ENCODE results near the gene MRPL37.

DNA sequence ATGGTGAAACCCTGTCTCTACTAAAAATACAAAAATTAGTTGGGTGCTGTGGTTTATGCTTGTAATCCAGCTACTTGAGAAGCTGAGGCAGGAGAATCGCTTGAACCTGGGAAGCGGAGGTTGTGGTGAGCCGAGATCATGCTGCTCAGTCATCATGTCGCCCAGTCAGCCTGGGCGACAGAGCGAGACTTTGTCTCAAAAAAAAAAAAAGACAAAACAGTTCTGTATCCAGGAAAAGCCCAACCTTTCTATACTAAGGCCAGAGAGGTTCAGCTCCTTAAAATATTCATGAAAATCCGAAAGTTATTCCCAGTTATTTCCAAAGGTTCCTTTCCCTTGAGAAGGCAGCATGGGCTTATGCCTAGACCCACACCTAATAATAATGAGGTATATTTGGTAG lies 4.2 kb downstream of the MRPL37 start:
- TF ChIP-seq TAF1 (IDR thresholded peaks at IDR 0.05; ENCODE audit: borderline replicate concordance, low read depth, low read length) (no peak), POLR2AphosphoS5 (IDR thresholded peaks at IDR 0.05; ENCODE audit: low read depth, low read length) (no peak), POLR2A (IDR thresholded peaks at IDR 0.05; ENCODE audit: low read depth, low read length) (no peak)
